SK-N-SH (cell line): Measurements from ENCODE around the gene PLD1. TPM values are rescaled to one million over a fixed set of nuclear protein-coding genes. Genes with fewer than 3 reads are reported as not detected.

Experiments used
- CTCF ChIA-PET: fragments of 300-600, 350-600 bp; formaldehyde crosslinking; extraction: SDS; loops from one replicate; lab custom pipeline; 2021; lab: Yijun Ruan, JAX
- POLR2A ChIA-PET: fragments of 350-600 bp; sonication (Branson Sonifier 250); formaldehyde crosslinking; extraction: SDS; loops from one replicate; lab custom pipeline; 2020; ENCODE audit warnings: antibody characterized with exemption, inconsistent platforms; lab: Yijun Ruan, JAX
- DNase-seq: peaks from one replicate; pipeline ENCODE4 v3.0.0; 2012
- H2AFZ ChIP-seq: fragments of 200-600 bp; sonication (generic); 2 replicates; pipeline ENCODE4 v1.8.1; 2016; ENCODE audit warnings: antibody characterized with exemption, mild to moderate bottlenecking, low read depth
- H3F3A ChIP-seq: fragments of 200-600 bp; sonication (generic); replicated peaks from 2 replicates; pipeline ENCODE3; 2016; ENCODE audit warnings: antibody characterized with exemption, mild to moderate bottlenecking; ENCODE audit not compliant: insufficient read depth
- H3K27ac ChIP-seq, 2 experiments: fragments of 200-500 bp in 1 of 2; fragments of 200-600 bp in 1 of 2; sonication (Bioruptor generic) in 1 of 2; sonication (generic), shearing (Covaris generic) in 1 of 2; 2 replicates each; pipeline versions ENCODE4 v1.5.1 to v1.6.1; 2014 to 2016; ENCODE audit warnings: low read depth in 2 of 2, inconsistent platforms in 1 of 2, low read length in 1 of 2, mild to moderate bottlenecking in 1 of 2, mixed read lengths in 1 of 2
- H3K27me3 ChIP-seq: fragments of 200-600 bp; sonication (generic), shearing (Covaris generic); 2 replicates; pipeline ENCODE4 v1.6.1; 2016; ENCODE audit warnings: mixed run types; ENCODE audit not compliant: insufficient read depth
- H3K36me3 ChIP-seq, 2 experiments: fragments of 200-500 bp in 1 of 2; fragments of 200-600 bp in 1 of 2; sonication (Bioruptor generic) in 1 of 2; sonication (generic) in 1 of 2; replicated peaks in 1 of 2; 2 replicates each; pipeline versions ENCODE3 to v1.5.1; 2014 to 2016; ENCODE audit warnings: low read length in 1 of 2, mild to moderate bottlenecking in 1 of 2; ENCODE audit not compliant: insufficient read depth in 2 of 2, control insufficient read depth in 1 of 2
- H3K4me1 ChIP-seq, 2 experiments: fragments of 200-500 bp in 1 of 2; fragments of 200-600 bp in 1 of 2; sonication (Bioruptor generic) in 1 of 2; sonication (generic), shearing (Covaris generic) in 1 of 2; 2 replicates each; pipeline versions ENCODE4 v1.5.1 to v1.6.1; 2014 to 2016; ENCODE audit warnings: low read depth in 1 of 2, low read length in 1 of 2, mixed run types in 1 of 2; ENCODE audit not compliant: insufficient read depth in 2 of 2, control insufficient read depth in 1 of 2
- H3K4me2 ChIP-seq: fragments of 200-600 bp; sonication (generic), shearing (Covaris generic); 2 replicates; pipeline ENCODE4 v1.6.1; 2017; ENCODE audit warnings: mixed run types
- H3K4me3 ChIP-seq, 2 experiments: fragments of 200-500 bp in 1 of 2; fragments of 200-600 bp in 1 of 2; sonication (Bioruptor generic) in 1 of 2; sonication (generic), shearing (Covaris generic) in 1 of 2; 2 replicates each; pipeline versions ENCODE4 v1.5.1 to v1.8.1; 2014 to 2016; ENCODE audit warnings: low read depth in 2 of 2, inconsistent platforms in 1 of 2, low read length in 1 of 2, mild to moderate bottlenecking in 1 of 2, mixed read lengths in 1 of 2, moderate library complexity in 1 of 2
- H3K79me2 ChIP-seq: fragments of 200-600 bp; sonication (generic); 2 replicates; pipeline ENCODE4 v1.8.1; 2017; ENCODE audit warnings: mild to moderate bottlenecking; ENCODE audit not compliant: insufficient read depth
- H3K9ac ChIP-seq: fragments of 200-600 bp; sonication (generic); 2 replicates; pipeline ENCODE4 v1.6.1; 2017; ENCODE audit warnings: mixed run types
- H3K9me2 ChIP-seq: fragments of 200-600 bp; sonication (generic); 2 replicates; pipeline ENCODE4 v1.6.1; 2017; ENCODE audit warnings: mixed run types
- H3K9me3 ChIP-seq: fragments of 200-600 bp; sonication (generic); 2 replicates; pipeline ENCODE4 v1.6.1; 2017; ENCODE audit warnings: mixed run types, mild to moderate bottlenecking, moderate library complexity
- H4K20me1 ChIP-seq: fragments of 200-600 bp; sonication (generic); 2 replicates; pipeline ENCODE4 v1.6.1; 2017; ENCODE audit warnings: mild to moderate bottlenecking, mixed run types; ENCODE audit not compliant: insufficient read depth
- CHD2 ChIP-seq: fragments of 150-350 bp; IDR thresholded peaks from 2 replicates; pipeline ENCODE4 v1.6.1; 2018; ENCODE audit warnings: low read length; ENCODE audit not compliant: partially characterized antibody
- EZH2phosphoT487 ChIP-seq: fragments of 200-600 bp; sonication (generic); IDR thresholded peaks from 2 replicates; pipeline ENCODE4 v1.6.1; 2017; ENCODE audit warnings: low read depth, mixed run types, mild to moderate bottlenecking, antibody characterized with exemption, moderate library complexity, borderline replicate concordance
- FOXM1 ChIP-seq: IDR thresholded peaks from 2 replicates; pipeline ENCODE4 v1.4.0; 2012; ENCODE audit warnings: low read depth, mild to moderate bottlenecking
- GABPA ChIP-seq: IDR thresholded peaks from 2 replicates; pipeline ENCODE4 v1.4.0; 2012; ENCODE audit warnings: low read depth, mild to moderate bottlenecking
- GATA2 ChIP-seq: sonication (generic); formaldehyde crosslinking; IDR thresholded peaks from 2 replicates; pipeline ENCODE4 v1.5.0; 2020; ENCODE audit warnings: mild to moderate bottlenecking, missing genetic modification reagents
- RAD21 ChIP-seq: IDR thresholded peaks from 2 replicates; pipeline ENCODE4 v1.6.1; 2012; ENCODE audit warnings: mild to moderate bottlenecking, low read length
- RFX5 ChIP-seq: IDR thresholded peaks from 2 replicates; pipeline ENCODE4 v1.6.1; 2012; ENCODE audit warnings: mild to moderate bottlenecking, improper control_type of control experiment, low read length
- SMC3 ChIP-seq: IDR thresholded peaks from 2 replicates; pipeline ENCODE4 v1.6.1; 2012; ENCODE audit warnings: low read depth, low read length, improper control_type of control experiment
- WGBS: methylation state at CpG from one replicate; pipeline ENCODE4 v1.1.6; 2017; ENCODE audit warnings: low lambda C conversion rate; 5-methylcytosine and 5-hydroxymethylcytosine counted together
- polyA plus RNA-seq, 3 experiments: library from polyadenylated mRNA; depleted of rRNA; stranded (reverse); fragments of >200 nt; gene quantifications; 2 replicates each; pipeline ENCODE4 v1.2.3, GENCODE V29; 2012
- TF ChIP-seq, protein P1 (sequence below): fragments of 150-350 bp; IDR thresholded peaks from 2 replicates; pipeline ENCODE4 v1.6.1; 2017; ENCODE audit warnings: antibody characterized with exemption, low read length, low read depth, borderline replicate concordance
- TF ChIP-seq, protein P2 (sequence below): fragments of 200-600 bp; sonication (generic); IDR thresholded peaks from 2 replicates; pipeline ENCODE4 v1.6.1; 2017; ENCODE audit warnings: antibody characterized with exemption, mild to moderate bottlenecking, moderate library complexity
- TF ChIP-seq, protein P3 (sequence below): IDR thresholded peaks from 2 replicates; pipeline ENCODE4; 2012
- TF ChIP-seq, protein P4 (sequence below): IDR thresholded peaks from 2 replicates; pipeline ENCODE4 v1.4.0; 2012; ENCODE audit warnings: low read depth, borderline replicate concordance
- TF ChIP-seq, protein P5 (sequence below): IDR thresholded peaks from 2 replicates; pipeline ENCODE4 v1.4.0; 2012; ENCODE audit warnings: low read depth

PLD1 gene
- polyA plus RNA-seq, 1 of the 3 experiments (the other 2 are of a cell fraction), result 6.2 TPM

DNA sequence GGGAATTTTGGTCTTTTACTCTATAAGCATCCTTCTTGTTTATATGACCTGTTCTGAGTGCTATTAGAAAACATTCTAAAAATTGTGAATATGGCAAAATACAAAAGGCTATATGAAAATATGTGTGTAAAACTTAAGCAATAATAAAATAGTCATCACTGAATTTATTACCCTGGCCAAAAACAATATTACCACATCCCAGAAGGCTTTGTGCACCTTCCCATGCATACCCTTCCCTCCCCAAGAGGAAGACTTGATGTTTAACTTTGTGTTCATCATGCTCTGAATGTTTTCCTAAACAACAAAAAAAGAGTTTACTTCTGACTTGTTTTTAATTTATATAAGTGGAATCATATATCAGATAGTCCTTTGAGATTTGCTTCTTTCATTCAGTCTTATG lies 195.0 kb downstream of the PLD1 start (continued):
- TF ChIP-seq GATA2 (CRISPR knock-in tag) (no peak), GABPA (no peak), RFX5 (no peak), RAD21 (no peak)
- TF ChIP-seq, protein P1, sequence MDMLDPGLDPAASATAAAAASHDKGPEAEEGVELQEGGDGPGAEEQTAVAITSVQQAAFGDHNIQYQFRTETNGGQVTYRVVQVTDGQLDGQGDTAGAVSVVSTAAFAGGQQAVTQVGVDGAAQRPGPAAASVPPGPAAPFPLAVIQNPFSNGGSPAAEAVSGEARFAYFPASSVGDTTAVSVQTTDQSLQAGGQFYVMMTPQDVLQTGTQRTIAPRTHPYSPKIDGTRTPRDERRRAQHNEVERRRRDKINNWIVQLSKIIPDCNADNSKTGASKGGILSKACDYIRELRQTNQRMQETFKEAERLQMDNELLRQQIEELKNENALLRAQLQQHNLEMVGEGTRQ, result no peak
- TF ChIP-seq, protein P2, sequence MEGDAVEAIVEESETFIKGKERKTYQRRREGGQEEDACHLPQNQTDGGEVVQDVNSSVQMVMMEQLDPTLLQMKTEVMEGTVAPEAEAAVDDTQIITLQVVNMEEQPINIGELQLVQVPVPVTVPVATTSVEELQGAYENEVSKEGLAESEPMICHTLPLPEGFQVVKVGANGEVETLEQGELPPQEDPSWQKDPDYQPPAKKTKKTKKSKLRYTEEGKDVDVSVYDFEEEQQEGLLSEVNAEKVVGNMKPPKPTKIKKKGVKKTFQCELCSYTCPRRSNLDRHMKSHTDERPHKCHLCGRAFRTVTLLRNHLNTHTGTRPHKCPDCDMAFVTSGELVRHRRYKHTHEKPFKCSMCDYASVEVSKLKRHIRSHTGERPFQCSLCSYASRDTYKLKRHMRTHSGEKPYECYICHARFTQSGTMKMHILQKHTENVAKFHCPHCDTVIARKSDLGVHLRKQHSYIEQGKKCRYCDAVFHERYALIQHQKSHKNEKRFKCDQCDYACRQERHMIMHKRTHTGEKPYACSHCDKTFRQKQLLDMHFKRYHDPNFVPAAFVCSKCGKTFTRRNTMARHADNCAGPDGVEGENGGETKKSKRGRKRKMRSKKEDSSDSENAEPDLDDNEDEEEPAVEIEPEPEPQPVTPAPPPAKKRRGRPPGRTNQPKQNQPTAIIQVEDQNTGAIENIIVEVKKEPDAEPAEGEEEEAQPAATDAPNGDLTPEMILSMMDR, result no peak

DNA sequence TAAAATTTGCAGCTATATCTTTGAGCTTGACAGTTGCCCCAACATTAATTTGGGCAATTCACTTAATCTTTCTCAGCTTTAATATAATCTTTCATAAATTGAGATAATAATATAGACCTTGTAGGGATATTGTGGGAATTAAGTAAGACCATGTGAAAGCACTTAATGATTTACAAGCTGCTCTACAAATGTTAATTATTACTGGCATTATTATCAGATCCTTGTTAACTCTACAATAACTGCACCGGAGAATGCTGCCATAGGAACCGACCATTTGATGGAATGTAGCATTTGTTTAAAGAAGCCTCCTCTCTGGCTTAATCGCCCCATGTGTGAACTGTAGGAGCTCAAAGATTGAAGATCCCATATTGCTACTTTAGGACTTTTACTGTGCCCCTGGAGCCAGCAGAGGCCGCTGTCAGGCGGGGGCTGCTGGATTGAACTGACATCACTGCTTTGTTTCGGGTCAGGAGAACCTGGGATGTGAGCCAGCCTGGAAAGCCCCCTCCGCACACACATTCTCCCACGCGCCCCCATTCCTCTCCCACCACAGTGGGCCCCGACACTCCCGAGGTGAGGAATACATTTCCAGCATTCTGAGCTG lies 195.9 kb downstream of the PLD1 start:
- H3F3A ChIP-seq, result no peaks in the 10 kb centered on the region
- no peak overlapping the region for H3K9ac ChIP-seq
- no peaks in the 10 kb centered on the region for H3K27me3 ChIP-seq
- H3K9me3 ChIP-seq, result no peaks in the 10 kb centered on the region
- no peak overlapping the region for H2AFZ ChIP-seq
- CTCF ChIA-PET, result interaction anchor here (0.7 to 2.1 kb wide), 3 partner anchors 48 to 564 kb away, joined by 3 to 8 read pairs (median 3); no protein-coding TSS in a partner anchor
- H3K79me2 ChIP-seq, result no peaks in the 10 kb centered on the region
- no peak overlapping the region for H3K4me2 ChIP-seq
- no peaks in the 10 kb centered on the region for H3K4me1 ChIP-seq
- H3K27ac ChIP-seq, result no peak overlapping the region
- no peak for DNase-seq
- no peaks in the 10 kb centered on the region for H4K20me1 ChIP-seq
- no peaks in the 10 kb centered on the region for H3K9me2 ChIP-seq
- WGBS, result 88% methylated on average over 11 of the region's 11 CpGs
- TF ChIP-seq, protein P3, sequence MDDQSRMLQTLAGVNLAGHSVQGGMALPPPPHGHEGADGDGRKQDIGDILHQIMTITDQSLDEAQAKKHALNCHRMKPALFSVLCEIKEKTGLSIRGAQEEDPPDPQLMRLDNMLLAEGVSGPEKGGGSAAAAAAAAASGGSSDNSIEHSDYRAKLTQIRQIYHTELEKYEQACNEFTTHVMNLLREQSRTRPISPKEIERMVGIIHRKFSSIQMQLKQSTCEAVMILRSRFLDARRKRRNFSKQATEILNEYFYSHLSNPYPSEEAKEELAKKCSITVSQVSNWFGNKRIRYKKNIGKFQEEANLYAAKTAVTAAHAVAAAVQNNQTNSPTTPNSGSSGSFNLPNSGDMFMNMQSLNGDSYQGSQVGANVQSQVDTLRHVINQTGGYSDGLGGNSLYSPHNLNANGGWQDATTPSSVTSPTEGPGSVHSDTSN, result no peak
- TF ChIP-seq EZH2phosphoT487, result no peak
- no peak for TF ChIP-seq FOXM1
- no peak for TF ChIP-seq SMC3
- TF ChIP-seq, protein P4, sequence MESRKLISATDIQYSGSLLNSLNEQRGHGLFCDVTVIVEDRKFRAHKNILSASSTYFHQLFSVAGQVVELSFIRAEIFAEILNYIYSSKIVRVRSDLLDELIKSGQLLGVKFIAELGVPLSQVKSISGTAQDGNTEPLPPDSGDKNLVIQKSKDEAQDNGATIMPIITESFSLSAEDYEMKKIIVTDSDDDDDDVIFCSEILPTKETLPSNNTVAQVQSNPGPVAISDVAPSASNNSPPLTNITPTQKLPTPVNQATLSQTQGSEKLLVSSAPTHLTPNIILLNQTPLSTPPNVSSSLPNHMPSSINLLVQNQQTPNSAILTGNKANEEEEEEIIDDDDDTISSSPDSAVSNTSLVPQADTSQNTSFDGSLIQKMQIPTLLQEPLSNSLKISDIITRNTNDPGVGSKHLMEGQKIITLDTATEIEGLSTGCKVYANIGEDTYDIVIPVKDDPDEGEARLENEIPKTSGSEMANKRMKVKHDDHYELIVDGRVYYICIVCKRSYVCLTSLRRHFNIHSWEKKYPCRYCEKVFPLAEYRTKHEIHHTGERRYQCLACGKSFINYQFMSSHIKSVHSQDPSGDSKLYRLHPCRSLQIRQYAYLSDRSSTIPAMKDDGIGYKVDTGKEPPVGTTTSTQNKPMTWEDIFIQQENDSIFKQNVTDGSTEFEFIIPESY, result no peak
- TF ChIP-seq, protein P5, sequence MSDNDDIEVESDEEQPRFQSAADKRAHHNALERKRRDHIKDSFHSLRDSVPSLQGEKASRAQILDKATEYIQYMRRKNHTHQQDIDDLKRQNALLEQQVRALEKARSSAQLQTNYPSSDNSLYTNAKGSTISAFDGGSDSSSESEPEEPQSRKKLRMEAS, result no peak
- no peak for TF ChIP-seq CHD2
- TF ChIP-seq, all 33 proteins: peak for 0
- POLR2A ChIA-PET, result no interaction called here
- H3K36me3 ChIP-seq, result peaks cover 0 to 10% of the 10 kb centered on the region in 2 experiments
- no peak overlapping the region; a peak in 1 of 4 replicates for H3K4me3 ChIP-seq
